ENCODE measurements around the gene SNX9.

GRCh38 chr6:157821342-157822033 is 1.6 kb upstream of the SNX9 start:
- TF ChIP-seq EP300 (IDR thresholded peaks at IDR 0.05; ENCODE audit: borderline replicate concordance) (no peak), ZBTB7A (IDR thresholded peaks at IDR 0.05; ENCODE audit: low read depth) (no peak), TEAD4 (IDR thresholded peaks at IDR 0.05) (no peak)

Measured in Ishikawa (cell line).